Neural cell (in vitro differentiated cells): ENCODE measurements around the gene ATP5F1D. TPM values are rescaled to one million over a fixed set of nuclear protein-coding genes. Genes with fewer than 3 reads are reported as not detected.

Source experiments
- H2AFZ ChIP-seq: fragments of 200-600, 300-800 bp; sonication (generic), shearing (Covaris generic); 2 replicates; pipeline ENCODE4 v1.6.0; 2014; ENCODE audit warnings: low read depth, mild to moderate bottlenecking, antibody characterized with exemption, low read length, moderate library complexity
- H3F3A ChIP-seq: fragments of 200-600 bp; shearing (Covaris generic); 2 replicates; pipeline ENCODE4 v1.6.1; 2016; ENCODE audit warnings: mild to moderate bottlenecking, moderate library complexity, mixed read lengths, antibody characterized with exemption, low read length; ENCODE audit not compliant: insufficient read depth, poor library complexity, severe bottlenecking
- H3K27ac ChIP-seq: fragments of 200-600, 300-800 bp; sonication (generic), shearing (Covaris generic); 2 replicates; pipeline ENCODE4 v1.5.1; 2014; ENCODE audit warnings: mild to moderate bottlenecking, low read length, moderate library complexity
- H3K27me3 ChIP-seq: fragments of 300-800, 200-600 bp; sonication (generic), shearing (Covaris generic); 2 replicates; pipeline ENCODE4 v1.6.0; 2014; ENCODE audit warnings: mild to moderate bottlenecking, low read depth, low read length, moderate library complexity; ENCODE audit not compliant: insufficient read depth
- H3K36me3 ChIP-seq: fragments of 300-800, 200-600 bp; sonication (generic), shearing (Covaris generic); 2 replicates; pipeline ENCODE4 v1.5.1; 2014; ENCODE audit warnings: mild to moderate bottlenecking, antibody characterized with exemption, low read length, moderate library complexity; ENCODE audit not compliant: insufficient read depth
- H3K4me2 ChIP-seq: fragments of 300-800, 200-600 bp; sonication (generic), shearing (Covaris generic); 2 replicates; pipeline ENCODE4 v1.6.0; 2014; ENCODE audit warnings: mild to moderate bottlenecking, low read length
- H3K4me3 ChIP-seq: fragments of 300-800, 200-600 bp; sonication (generic), shearing (Covaris generic); 2 replicates; pipeline ENCODE4 v1.5.1; 2014; ENCODE audit warnings: mild to moderate bottlenecking, low read length, moderate library complexity
- H3K79me2 ChIP-seq: fragments of 200-600 bp; shearing (Covaris generic); replicated peaks from 2 replicates; pipeline ENCODE4 v1.6.0; 2014; ENCODE audit warnings: mild to moderate bottlenecking, low read length, moderate library complexity; ENCODE audit not compliant: insufficient read depth
- H3K9ac ChIP-seq: fragments of 300-800, 200-600 bp; sonication (generic), shearing (Covaris generic); 2 replicates; pipeline ENCODE4 v1.6.1; 2016; ENCODE audit warnings: mild to moderate bottlenecking, low read length, mixed read lengths
- H3K9me2 ChIP-seq: fragments of 200-600 bp; shearing (Covaris generic); 2 replicates; pipeline ENCODE4 v1.6.1; 2016; ENCODE audit warnings: mild to moderate bottlenecking, low read length, mixed read lengths; ENCODE audit not compliant: insufficient read depth
- H3K9me3 ChIP-seq: fragments of 200-600, 300-800 bp; sonication (generic), shearing (Covaris generic); 2 replicates; pipeline ENCODE4 v1.6.1; 2016; ENCODE audit warnings: mild to moderate bottlenecking, mixed run types, low read length, moderate library complexity, mixed read lengths
- H4K20me1 ChIP-seq: fragments of 200-600 bp; shearing (Covaris generic); 2 replicates; pipeline ENCODE4 v1.6.1; 2016; ENCODE audit warnings: mild to moderate bottlenecking, mixed run types; ENCODE audit not compliant: insufficient read depth
- CTCF ChIP-seq: fragments of 450-650 bp; IDR thresholded peaks from 2 replicates; pipeline ENCODE4 v1.5.1; 2014; ENCODE audit warnings: antibody characterized with exemption, mild to moderate bottlenecking, moderate library complexity; ENCODE audit not compliant: poor library complexity, severe bottlenecking
- EP300 ChIP-seq: fragments of 450-650 bp; conservative IDR thresholded peaks from 2 replicates; pipeline ENCODE4 v1.6.1; 2014; ENCODE audit warnings: antibody characterized with exemption, mild to moderate bottlenecking, moderate library complexity; ENCODE audit not compliant: poor library complexity, severe bottlenecking
- EZH2 ChIP-seq: fragments of 200-600, 300-800 bp; shearing (Covaris generic), sonication (generic); IDR thresholded peaks from 2 replicates; pipeline ENCODE4 v1.6.1; 2014; ENCODE audit warnings: antibody characterized with exemption, low read length, borderline replicate concordance, mild to moderate bottlenecking; ENCODE audit not compliant: insufficient read depth, poor library complexity, severe bottlenecking
- MXI1 ChIP-seq: fragments of 450-650 bp; conservative IDR thresholded peaks from 2 replicates; pipeline ENCODE4 v1.6.1; 2014; ENCODE audit warnings: antibody characterized with exemption, mild to moderate bottlenecking; ENCODE audit not compliant: poor library complexity, severe bottlenecking
- POLR2AphosphoS5 ChIP-seq: IDR thresholded peaks from 2 replicates; pipeline ENCODE4 v1.6.1; 2012
- RAD21 ChIP-seq: fragments of 450-650 bp; conservative IDR thresholded peaks from 2 replicates; pipeline ENCODE4 v1.6.1; 2014; ENCODE audit warnings: antibody characterized with exemption, mild to moderate bottlenecking, moderate library complexity
- SMC3 ChIP-seq: fragments of 450-650 bp; conservative IDR thresholded peaks from 2 replicates; pipeline ENCODE4 v1.6.1; 2014; ENCODE audit warnings: antibody characterized with exemption, mild to moderate bottlenecking, moderate library complexity; ENCODE audit not compliant: poor library complexity
- TAF1 ChIP-seq: IDR thresholded peaks from 2 replicates; pipeline ENCODE4 v1.6.1; 2012; ENCODE audit warnings: low read depth
- polyA plus RNA-seq: library from polyadenylated mRNA; depleted of rRNA; stranded (reverse); fragments of >200 nt; gene quantifications from 2 replicates; pipeline ENCODE4 v1.2.3, GENCODE V29; 2014
- TF ChIP-seq, protein P1 (sequence below): IDR thresholded peaks from 2 replicates; pipeline ENCODE4 v1.6.1; 2012; ENCODE audit warnings: borderline replicate concordance

ATP5F1D gene
- polyA plus RNA-seq, 1 donor from 2014 or later, result 47.8 TPM

- peaks cover 2% of the 10 kb centered on the region for H3K36me3 ChIP-seq
- H3K27me3 ChIP-seq, result no peaks in the 10 kb centered on the region
- H4K20me1 ChIP-seq, result no peaks in the 10 kb centered on the region
- H3K79me2 ChIP-seq, result peaks cover 2% of the 10 kb centered on the region
- no peak overlapping the region for H3K9ac ChIP-seq
- no peak overlapping the region for H3K4me3 ChIP-seq
- H3K4me2 ChIP-seq, result no peak overlapping the region
- no peaks in the 10 kb centered on the region for H3F3A ChIP-seq
- TF ChIP-seq SMC3 (no peak), EZH2 (no peak), RAD21 (no peak), CTCF (no peak), TAF1 (no peak), EP300 (no peak), POLR2AphosphoS5 (no peak), MXI1 (no peak)
- TF ChIP-seq, protein P1, sequence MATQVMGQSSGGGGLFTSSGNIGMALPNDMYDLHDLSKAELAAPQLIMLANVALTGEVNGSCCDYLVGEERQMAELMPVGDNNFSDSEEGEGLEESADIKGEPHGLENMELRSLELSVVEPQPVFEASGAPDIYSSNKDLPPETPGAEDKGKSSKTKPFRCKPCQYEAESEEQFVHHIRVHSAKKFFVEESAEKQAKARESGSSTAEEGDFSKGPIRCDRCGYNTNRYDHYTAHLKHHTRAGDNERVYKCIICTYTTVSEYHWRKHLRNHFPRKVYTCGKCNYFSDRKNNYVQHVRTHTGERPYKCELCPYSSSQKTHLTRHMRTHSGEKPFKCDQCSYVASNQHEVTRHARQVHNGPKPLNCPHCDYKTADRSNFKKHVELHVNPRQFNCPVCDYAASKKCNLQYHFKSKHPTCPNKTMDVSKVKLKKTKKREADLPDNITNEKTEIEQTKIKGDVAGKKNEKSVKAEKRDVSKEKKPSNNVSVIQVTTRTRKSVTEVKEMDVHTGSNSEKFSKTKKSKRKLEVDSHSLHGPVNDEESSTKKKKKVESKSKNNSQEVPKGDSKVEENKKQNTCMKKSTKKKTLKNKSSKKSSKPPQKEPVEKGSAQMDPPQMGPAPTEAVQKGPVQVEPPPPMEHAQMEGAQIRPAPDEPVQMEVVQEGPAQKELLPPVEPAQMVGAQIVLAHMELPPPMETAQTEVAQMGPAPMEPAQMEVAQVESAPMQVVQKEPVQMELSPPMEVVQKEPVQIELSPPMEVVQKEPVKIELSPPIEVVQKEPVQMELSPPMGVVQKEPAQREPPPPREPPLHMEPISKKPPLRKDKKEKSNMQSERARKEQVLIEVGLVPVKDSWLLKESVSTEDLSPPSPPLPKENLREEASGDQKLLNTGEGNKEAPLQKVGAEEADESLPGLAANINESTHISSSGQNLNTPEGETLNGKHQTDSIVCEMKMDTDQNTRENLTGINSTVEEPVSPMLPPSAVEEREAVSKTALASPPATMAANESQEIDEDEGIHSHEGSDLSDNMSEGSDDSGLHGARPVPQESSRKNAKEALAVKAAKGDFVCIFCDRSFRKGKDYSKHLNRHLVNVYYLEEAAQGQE, result no peak
- no peak overlapping the region for H3K27ac ChIP-seq
- H2AFZ ChIP-seq, result no peak overlapping the region
- H3K9me3 ChIP-seq, result no peaks in the 10 kb centered on the region
- no peaks in the 10 kb centered on the region for H3K9me2 ChIP-seq
Observed at GRCh38 chr19:1278713-1279660, 37.4 kb downstream of the ATP5F1D start.

GRCh38 chr19:1279782-1280341 lies 38.3 kb downstream of the ATP5F1D start:
- Histone ChIP-seq H3K27ac (no peak overlapping the region), H2AFZ (no peak overlapping the region), H3K9me2 (no peaks in the 10 kb centered on the region), H3F3A (no peaks in the 10 kb centered on the region), H4K20me1 (no peaks in the 10 kb centered on the region), H3K79me2 (peaks cover 2% of the 10 kb centered on the region), H3K27me3 (no peaks in the 10 kb centered on the region), H3K9ac (no peak overlapping the region), H3K4me3 (no peak overlapping the region), H3K9me3 (no peaks in the 10 kb centered on the region), H3K36me3 (no peaks in the 10 kb centered on the region), H3K4me2 (no peak overlapping the region)
- peak; percentile 38 for TF ChIP-seq MXI1
- peak; percentile 95 for TF ChIP-seq CTCF
- TF ChIP-seq TAF1, result no peak
- TF ChIP-seq EP300, result peak; percentile 21
- peak; percentile 91 for TF ChIP-seq SMC3
- TF ChIP-seq EZH2, result no peak
- no peak for TF ChIP-seq POLR2AphosphoS5
- TF ChIP-seq RAD21, result peak; percentile 92
